A549 (cell line): ENCODE measurements around the gene THAP7.

Source experiments
- CEBPB ChIP-seq, 2 experiments: fragments of >200 bp in 1 of 2; sonication (Bioruptor Twin) in 1 of 2; formaldehyde crosslinking in 1 of 2; IDR thresholded peaks; 2 replicates each; pipeline ENCODE4 v1.6.1; 2012 to 2016
- EP300 ChIP-seq, 2 experiments: fragments of >200 bp; sonication (Bioruptor Twin); formaldehyde crosslinking; IDR thresholded peaks; 2 replicates in 1 of 2; 3 replicates in 1 of 2; pipeline ENCODE4 v1.6.1; 2016 to 2017
- JUN ChIP-seq, 2 experiments: fragments of >200 bp; sonication (Bioruptor Twin); formaldehyde crosslinking; IDR thresholded peaks; 2 replicates in 1 of 2; 3 replicates in 1 of 2; pipeline ENCODE4 v1.6.1; 2016 to 2017
- KDM1A ChIP-seq: fragments of 200-600 bp; sonication (generic); IDR thresholded peaks from 2 replicates; pipeline ENCODE4 v1.6.1; 2016; ENCODE audit warnings: low read depth, mild to moderate bottlenecking
- PHF8 ChIP-seq: fragments of 200-600 bp; sonication (generic); IDR thresholded peaks from 2 replicates; pipeline ENCODE4 v1.6.1; 2016; ENCODE audit warnings: low read depth, mild to moderate bottlenecking, antibody characterized with exemption, moderate library complexity, borderline replicate concordance
- POLR2A ChIP-seq: IDR thresholded peaks from 2 replicates; pipeline ENCODE4 v1.6.1; 2012; ENCODE audit warnings: mild to moderate bottlenecking, low read length
- RAD21 ChIP-seq, 2 experiments: fragments of >200 bp in 1 of 2; sonication (Bioruptor Twin) in 1 of 2; formaldehyde crosslinking in 1 of 2; IDR thresholded peaks in 1 of 2; conservative IDR thresholded peaks in 1 of 2; 2 replicates in 1 of 2; 3 replicates in 1 of 2; pipeline ENCODE4 v1.6.1; 2012 to 2018; ENCODE audit warnings: inconsistent platforms in 1 of 2
- TF ChIP-seq, protein P1 (sequence below): fragments of 450-650 bp; IDR thresholded peaks from 2 replicates; pipeline ENCODE4 v1.6.1; 2014; ENCODE audit warnings: antibody characterized with exemption
- TF ChIP-seq, protein P2 (sequence below): IDR thresholded peaks from 2 replicates; pipeline ENCODE4 v1.6.1; 2012

DNA sequence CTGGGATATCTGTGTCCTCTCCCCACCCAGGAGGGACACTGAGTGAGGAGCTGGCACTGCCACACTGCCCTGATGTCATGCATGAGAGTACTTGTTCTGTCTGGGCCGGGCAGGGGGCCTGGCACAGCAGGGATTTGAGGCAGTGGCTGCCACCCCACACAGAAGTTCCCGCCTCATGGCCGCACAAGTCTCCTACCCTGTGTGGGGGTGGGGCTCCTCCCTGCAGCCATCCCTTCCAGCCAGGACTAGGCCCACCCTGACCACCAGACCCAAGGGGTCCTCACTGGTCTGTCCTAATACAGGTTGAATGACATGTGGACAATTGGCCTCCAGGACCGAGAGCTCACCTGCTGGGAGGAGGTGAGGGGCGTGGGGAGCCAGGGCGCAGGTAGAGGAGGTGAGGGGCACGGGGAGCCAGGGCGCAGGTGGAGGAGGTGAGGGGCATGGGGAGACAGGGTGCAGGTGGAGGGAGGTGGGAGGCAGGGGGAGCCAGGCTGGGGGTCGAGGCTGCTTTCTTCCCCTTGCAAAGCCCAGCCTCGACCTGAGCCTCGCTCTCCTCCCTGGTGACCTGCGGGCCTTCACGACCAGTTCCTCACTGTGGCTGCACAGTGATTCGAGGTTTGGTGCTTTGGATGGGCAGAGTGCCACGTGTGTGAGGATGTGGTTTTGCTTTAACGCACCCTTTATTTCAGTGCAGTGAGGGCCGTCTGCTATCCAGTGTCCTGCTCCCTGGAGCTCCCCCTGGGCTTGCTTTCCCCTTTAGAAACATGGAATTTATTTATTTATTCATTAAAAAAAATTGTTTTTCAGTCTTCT lies 12.4 kb downstream of the THAP7 start:
- TF ChIP-seq KDM1A (no peak), RAD21 (conservative IDR thresholded peaks at IDR 0.05 in 1 of 2, IDR thresholded peaks at IDR 0.05 in 1 of 2) (no peak), EP300 (IDR thresholded peaks at IDR 0.05) (no peak), POLR2A (no peak), JUN (IDR thresholded peaks at IDR 0.05) (no peak), PHF8 (no peak), CEBPB (IDR thresholded peaks at IDR 0.05) (no peak)
- TF ChIP-seq, protein P1, sequence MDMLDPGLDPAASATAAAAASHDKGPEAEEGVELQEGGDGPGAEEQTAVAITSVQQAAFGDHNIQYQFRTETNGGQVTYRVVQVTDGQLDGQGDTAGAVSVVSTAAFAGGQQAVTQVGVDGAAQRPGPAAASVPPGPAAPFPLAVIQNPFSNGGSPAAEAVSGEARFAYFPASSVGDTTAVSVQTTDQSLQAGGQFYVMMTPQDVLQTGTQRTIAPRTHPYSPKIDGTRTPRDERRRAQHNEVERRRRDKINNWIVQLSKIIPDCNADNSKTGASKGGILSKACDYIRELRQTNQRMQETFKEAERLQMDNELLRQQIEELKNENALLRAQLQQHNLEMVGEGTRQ: no peak
- TF ChIP-seq, protein P2, sequence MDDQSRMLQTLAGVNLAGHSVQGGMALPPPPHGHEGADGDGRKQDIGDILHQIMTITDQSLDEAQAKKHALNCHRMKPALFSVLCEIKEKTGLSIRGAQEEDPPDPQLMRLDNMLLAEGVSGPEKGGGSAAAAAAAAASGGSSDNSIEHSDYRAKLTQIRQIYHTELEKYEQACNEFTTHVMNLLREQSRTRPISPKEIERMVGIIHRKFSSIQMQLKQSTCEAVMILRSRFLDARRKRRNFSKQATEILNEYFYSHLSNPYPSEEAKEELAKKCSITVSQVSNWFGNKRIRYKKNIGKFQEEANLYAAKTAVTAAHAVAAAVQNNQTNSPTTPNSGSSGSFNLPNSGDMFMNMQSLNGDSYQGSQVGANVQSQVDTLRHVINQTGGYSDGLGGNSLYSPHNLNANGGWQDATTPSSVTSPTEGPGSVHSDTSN: no peak
